HG02885 (cell line): Measurements from ENCODE around the gene TBC1D2.
"Not testable (repeated sequence)": the region's sequence is repeated elsewhere in the genome, so short reads cannot be mapped to it uniquely, and the experiment has no call there.

ENCODE experiments used
- ATAC-seq: cut with Tn5 transposase; IDR thresholded peaks from one replicate; pipeline ENCODE4 v1.9.1; 2021; ENCODE audit warnings: mild to moderate bottlenecking; ENCODE audit not compliant: unreplicated experiment, poor library complexity

TBC1D2 gene

GRCh38 chr9:98255578-98256296 is at the start of gene TBC1D2:
Gene TBC1D2, minus strand, starts transcription at chr9:98255649. Its CDS starts 108 bp downstream, at chr9:98255541.
- ATAC-seq, result peak; percentile 86

GRCh38 chr9:98304381-98304780 is 48.9 kb upstream of the TBC1D2 start:
- no peak for ATAC-seq

GRCh38 chr9:98303633-98304125 is 48.2 kb upstream of the TBC1D2 start:
- no peak for ATAC-seq

- no peak for ATAC-seq
These were observed 47.6 kb upstream of the TBC1D2 start for GRCh38 chr9:98302938-98303632.

GRCh38 chr9:98302150-98302549 is 46.7 kb upstream of the TBC1D2 start:
- no peak for ATAC-seq

- no peak for ATAC-seq
These were observed 45.2 kb upstream of the TBC1D2 start for GRCh38 chr9:98300611-98301010.

- ATAC-seq, result no peak
These were observed 43.0 kb upstream of the TBC1D2 start for GRCh38 chr9:98298476-98298875.

GRCh38 chr9:98295824-98296223 is 40.4 kb upstream of the TBC1D2 start:
- ATAC-seq, result no peak

GRCh38 chr9:98291820-98292219 is 36.4 kb upstream of the TBC1D2 start:
- ATAC-seq, result no peak

GRCh38 chr9:98290411-98290810 is 35.0 kb upstream of the TBC1D2 start:
- no peak for ATAC-seq

- no peak for ATAC-seq
These were observed 34.3 kb upstream of the TBC1D2 start for GRCh38 chr9:98289614-98290201.

GRCh38 chr9:98288881-98289280 is 33.4 kb upstream of the TBC1D2 start:
- no peak for ATAC-seq

- no peak for ATAC-seq
These were observed 31.9 kb upstream of the TBC1D2 start for GRCh38 chr9:98287384-98287783.

- no peak for ATAC-seq
These were observed 30.0 kb upstream of the TBC1D2 start for GRCh38 chr9:98285446-98285845.

- ATAC-seq, result no peak
These were observed 29.3 kb upstream of the TBC1D2 start for GRCh38 chr9:98284754-98285153.

GRCh38 chr9:98283143-98283542 is 27.7 kb upstream of the TBC1D2 start:
- ATAC-seq, result not testable (repeated sequence)

- no peak for ATAC-seq
These were observed 25.8 kb upstream of the TBC1D2 start for GRCh38 chr9:98281281-98281680.

GRCh38 chr9:98280574-98280973 is 25.1 kb upstream of the TBC1D2 start:
- no peak for ATAC-seq

- ATAC-seq, result no peak
These were observed 24.7 kb upstream of the TBC1D2 start for GRCh38 chr9:98280162-98280561.

GRCh38 chr9:98276907-98277469 is 21.5 kb upstream of the TBC1D2 start:
- no peak for ATAC-seq

GRCh38 chr9:98275159-98275558 is 19.7 kb upstream of the TBC1D2 start:
- ATAC-seq, result no peak
